ENCODE measurements around the gene TTC39A.
A peak's percentile ranks its signal among the peaks of the same experiment; 100 is the strongest.

The TTC39A gene

DNA sequence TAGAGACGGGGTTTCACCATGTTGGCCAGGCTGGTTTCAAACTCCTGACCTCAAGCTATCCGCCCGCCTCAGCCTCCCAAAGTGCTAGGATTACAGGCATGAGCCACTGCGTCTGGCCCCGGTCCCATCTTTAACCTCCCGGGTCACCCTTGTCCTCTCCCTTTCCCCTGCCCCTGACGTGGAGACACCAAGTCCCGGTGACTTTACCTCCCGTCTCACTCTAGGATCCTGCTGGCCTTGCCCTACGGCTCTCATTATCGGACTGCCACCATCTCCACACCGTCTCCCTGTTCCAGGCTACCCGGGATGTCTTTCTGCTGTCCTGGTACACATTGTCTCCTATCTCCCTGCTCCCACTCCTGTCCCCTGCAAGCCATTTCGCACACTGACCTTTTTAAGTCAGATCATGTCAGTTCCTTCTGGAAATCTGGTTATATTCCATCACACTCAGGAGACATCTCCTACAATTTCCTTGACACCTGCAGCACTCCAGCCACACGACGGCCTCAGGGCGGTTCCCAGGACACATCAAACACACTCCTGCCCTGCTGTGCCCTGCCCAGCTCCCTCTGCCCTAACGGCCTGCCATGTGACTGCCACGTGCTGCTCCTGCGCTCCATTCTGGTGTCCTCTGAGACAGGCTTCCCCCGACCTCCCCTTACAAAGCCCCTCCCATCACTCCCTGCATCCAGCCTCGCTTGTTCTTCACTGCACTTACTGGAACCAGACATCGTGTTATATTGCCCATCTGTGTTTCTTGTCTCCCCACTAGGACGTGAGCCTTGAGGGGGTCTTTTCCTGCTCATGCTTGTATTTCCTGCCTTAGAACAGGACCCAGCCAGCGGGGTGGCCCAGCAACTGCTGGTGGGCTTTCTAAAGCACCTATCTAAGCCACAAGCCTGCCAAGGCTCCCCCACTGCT is 32.7 kb downstream of the TTC39A start:
- DNase-seq (ENCODE audit: low read depth) = no peak

DNA sequence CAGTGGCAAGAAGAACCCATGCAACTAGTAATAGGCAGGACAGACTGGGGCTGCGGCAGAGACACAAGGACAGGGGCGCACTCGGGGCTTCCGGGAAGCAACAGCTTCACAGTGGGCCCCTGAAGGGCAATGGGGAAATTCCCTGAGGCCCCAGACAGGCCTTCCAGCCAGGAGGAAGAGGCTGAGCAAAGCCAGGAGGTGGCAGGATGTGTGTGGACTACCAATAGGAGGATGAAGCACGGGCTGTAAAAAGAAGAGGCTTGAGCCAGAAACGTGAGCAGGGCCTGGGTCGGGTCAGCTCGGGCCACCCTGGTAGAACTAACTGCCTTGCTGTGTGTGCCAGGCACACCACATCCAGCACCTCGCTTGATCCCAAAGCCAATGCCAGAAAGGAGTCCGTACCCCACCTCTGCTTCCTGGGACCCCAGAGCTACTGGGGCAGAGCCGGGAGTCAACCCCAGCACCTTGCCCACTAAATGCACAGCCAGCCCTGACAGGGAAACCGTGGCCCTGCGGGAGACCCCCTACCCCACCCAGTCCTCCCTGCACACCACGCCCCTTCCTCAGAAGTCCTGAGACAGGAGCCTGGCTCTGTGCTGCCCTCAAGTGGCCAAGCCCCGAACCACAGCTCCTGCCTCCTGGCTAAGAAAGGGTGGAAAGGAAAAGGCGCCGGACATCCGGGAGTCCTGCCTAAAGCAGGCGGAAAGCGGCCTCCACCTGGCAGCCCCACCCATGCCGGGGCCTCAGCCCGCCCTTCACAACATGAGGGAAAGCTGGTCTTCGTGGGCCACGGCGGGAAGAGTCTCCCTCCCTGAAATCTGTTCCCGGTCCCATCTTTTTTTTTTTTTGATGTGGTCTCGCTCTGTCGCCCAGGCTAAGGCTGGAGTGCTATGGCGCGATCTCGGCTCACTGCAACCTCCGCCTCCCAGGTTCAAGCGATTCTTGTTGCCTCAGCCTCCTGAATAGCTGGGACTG is 33.7 kb downstream of the TTC39A start:
- peak; percentile 62 for DNase-seq (ENCODE audit: low read depth)

DNA sequence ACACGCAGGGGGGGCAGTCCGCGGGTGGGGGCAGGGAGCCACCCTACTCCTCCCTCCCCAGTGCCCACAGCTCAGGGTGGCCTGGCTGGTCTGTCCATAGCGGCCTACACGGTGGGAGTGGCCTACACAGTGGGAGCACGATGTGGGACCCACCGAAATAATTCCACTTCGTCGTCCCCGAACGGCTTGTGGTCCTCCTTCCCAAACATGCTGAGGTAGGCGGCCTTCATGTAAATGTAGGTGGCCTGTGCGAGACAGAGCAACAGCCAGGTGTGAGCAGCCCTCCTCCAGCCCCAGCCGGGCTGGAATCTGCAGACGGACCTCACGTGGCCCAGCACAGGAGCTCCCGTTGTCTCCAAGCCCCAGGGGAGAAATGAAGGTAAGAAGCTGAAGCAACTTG is 34.4 kb downstream of the TTC39A start:
- DNase-seq (ENCODE audit: low read depth) = no peak

DNA sequence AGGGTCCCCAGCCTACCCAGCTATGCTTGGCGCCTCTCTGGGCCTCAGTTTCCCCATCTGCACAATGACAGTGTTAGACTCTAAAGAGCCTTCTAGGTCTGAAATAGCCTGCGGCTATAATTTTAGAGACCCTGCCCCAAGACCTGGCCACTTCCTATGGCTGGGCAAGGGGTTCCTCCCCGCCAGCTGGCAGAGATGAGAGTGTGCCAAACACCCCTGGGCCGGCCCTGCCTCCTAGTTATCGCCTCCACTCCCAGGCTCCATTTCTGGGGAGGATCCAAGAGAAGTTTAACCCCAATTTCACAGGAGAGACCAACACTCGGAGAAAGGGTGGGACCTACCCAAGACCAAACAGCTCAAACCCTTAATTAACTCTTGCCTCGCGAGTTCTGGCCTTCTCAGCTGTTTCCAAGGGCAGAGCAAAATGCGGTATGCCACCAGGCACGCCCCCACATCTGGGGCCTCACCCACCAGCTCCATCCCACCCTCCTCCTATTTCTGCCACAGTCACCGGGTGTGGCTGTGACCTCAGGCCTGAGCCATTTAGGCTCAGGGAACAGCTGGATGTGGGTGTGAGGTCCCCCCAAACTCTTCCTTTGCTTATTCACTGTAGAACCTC is 35.7 kb downstream of the TTC39A start:
- no peak for DNase-seq (ENCODE audit: low read depth)

DNA sequence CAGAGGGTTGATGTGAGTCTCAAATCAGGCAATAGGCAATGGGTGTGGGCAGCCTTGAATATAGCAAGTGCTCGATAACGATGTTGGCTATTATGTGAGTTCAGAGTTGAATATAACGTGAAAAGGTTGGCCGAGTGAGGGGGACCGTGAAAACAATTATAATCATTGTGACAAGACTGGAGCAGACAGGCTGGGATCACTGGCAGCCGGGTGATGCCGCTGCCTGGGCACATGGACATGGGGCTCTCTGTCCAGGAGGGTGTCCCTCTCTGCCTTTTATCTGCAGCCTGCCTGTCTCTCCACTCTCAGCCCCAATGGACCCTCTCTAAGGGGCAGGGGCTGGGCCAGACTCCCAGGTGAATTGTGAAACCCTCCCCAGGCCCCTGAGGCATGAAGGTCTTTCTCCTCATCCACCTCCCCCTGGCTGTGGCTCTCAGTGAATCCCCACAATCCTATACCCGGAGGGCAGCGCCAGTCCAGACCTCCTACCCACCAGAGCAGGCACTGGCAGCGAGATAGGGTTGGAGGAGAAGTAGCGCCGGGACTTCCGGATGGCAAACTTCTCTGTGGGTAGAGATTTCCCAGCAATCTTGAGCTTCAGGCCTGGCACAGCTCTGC is 36.4 kb downstream of the TTC39A start:
- DNase-seq (ENCODE audit: low read depth) = no peak

DNA sequence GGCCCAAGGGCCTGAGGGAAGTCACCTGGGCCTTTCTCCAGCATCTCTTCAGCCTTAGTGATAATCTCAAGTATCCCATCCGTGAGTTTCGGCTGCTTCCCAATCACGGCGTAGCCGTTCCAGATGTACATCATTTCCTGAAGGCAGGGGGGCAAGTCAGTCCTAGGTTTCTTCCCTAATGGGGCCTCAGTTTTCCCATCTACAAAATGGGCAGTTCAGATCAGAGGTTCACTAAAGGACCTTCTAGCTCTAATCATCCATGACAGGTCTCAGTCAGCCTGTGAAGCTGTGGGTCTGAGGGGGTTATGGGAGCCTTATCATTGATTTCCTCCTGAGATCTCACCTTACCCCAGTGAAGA is 39.9 kb downstream of the TTC39A start:
- DNase-seq (ENCODE audit: low read depth) = no peak

DNA sequence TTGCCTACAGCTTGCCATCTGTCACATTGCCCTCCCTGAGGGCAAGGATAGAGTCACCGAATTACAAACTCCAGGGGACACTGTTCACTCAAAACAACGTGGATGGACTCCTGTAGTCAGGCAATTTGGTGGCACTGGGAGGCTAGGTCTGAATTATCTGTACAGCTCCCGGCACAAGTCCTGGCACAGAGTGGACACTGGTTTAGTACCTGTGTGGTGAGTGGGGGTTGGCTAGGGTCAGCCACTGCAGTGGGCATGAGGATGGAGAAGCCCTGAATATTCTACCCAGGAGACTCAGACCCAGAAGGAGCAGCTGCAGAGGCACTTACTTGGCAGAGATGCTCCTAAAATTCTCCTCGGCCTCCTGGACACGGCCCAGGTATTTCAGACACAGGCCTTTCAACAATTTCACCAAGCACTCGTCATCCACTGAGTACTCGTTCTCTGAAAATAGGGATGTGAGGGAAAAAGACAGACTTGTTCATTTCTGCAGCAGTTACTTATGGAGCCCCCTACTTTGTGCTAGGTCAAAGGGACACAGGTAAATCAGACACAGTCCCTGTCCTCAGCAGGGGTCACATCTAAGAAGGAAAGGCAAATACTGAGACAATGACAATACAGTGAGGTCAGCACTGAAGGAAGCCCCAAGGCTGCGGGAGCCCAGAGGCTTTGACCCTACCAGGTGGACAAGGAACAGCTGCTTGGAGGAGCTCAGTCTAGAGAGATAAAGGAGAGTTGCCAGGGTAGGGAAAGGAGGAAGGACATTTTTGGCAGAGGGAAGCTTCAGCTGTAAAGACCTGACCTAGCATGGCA is 40.5 kb downstream of the TTC39A start:
- DNase-seq (ENCODE audit: low read depth) = no peak

DNA sequence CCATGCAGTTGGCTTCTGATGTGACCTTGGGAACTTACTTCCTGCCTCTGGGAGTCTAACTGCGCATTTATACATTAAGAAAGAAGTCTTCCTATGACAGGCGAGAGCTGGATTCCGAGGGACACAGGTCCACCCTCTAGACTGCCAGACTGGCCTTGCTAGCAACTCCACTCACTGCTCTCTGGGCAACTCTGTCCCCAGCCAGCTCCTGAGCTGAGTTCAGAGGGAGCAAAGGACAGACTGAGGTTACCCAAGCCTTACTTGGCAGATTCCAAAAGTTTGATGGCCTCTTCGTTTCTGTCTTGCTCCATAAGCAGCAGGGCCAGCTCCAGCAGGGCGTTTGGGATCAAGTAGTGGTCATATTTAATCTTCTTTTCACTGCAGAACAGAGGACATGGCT is 41.8 kb downstream of the TTC39A start:
- no peak for DNase-seq (ENCODE audit: low read depth)

DNA sequence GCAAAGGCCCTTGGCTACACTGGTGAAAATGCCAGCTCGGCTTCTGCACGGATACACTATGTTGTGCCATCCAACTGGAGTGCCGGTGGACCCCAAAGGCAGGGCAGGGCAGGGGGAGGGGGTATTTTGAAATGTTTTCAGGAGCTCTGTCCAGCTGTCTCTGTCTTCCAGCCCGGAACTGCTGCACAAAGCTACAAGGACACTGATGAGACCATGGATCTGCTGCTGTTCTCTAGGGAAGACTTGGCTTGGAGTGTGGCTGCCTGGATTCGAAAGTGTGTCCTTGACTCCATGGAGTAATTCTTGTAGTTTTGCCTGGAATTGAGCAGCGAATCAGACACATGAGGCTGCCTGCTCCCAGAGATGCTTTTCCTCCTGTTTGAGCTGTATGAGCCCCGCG is 42.4 kb downstream of the TTC39A start:
- no peak for DNase-seq (ENCODE audit: low read depth)

DNA sequence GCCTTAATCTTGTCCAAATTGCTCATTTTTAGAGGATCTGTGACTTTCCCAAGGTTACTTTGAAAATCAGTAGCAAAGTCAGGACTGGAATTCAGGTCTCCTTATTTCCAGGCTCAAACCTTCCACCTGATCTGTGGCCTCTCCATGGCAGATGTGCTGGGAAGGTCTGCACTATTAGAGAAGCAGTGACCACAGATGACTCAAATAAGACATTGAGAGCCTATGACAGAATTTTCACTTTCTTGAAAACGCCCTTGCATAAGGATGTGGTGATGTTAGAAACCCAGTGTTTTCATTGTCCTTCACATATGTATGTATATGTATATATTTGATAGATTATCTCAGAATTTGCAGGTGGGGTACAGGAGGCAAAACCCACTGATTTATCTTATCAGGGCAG is 45.3 kb downstream of the TTC39A start:
- no peak for DNase-seq (ENCODE audit: low read depth)

DNA sequence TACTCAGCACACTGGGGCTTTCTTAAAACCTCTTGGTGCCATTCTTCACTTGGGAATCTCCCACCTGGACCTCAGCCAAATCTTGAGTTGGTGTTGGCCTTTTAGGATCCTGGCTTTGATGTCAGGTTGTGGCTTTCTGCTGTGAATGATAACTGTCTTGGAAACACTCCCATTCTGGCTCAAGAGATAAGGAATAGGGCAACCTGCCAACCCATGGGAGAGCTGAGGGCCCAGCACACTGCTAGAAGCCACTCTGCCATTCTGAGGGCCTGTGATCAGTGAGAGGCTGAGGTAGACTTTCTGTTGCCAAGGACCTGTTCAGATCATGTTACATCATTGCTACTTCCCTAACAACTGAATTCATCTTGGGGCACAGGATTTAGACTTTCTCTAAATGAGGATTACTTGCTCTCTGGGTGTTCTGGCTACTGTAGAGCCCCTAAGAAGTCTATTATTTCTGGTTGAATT is 45.8 kb downstream of the TTC39A start:
- DNase-seq (ENCODE audit: low read depth) = no peak

DNA sequence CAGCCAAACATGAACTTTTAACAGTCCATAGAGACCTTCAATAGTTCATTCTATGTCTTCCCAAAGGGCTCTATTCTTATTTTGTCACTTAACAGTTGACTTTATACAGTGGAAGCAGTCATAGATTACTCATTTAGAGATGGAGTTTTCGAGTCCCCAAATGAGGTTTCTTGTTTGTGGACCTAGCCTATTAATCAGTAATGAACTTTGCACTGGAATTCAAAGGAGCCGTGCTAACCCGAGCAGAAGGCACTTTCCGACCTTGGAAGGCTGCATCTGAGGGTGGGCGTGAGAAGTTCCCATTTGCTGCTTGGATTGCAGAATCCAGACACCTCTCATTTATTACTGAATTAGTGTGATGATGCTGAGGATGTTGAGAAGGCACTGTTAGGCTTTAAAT is 46.4 kb downstream of the TTC39A start:
- DNase-seq (ENCODE audit: low read depth) = no peak

DNA sequence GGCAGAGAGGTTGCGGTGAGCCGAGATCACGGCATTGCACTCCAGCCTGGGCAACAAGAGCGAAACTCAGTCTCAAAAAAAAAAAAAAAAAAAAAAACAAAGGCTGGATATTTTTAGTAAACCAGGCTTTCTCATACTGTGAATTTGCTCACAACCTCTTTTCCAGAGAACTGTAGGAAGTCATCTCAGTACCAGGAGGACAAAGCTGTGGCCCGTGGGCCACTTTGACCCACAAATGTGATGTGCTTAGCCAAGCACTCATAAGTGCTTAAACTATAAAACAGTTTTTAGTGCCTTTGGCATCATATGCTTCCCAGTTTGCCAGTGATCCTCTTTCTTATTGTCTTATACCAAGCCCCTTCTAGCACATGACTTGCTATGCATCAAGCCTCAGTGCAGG is 47.8 kb downstream of the TTC39A start:
- no peak for DNase-seq (ENCODE audit: low read depth)

DNA sequence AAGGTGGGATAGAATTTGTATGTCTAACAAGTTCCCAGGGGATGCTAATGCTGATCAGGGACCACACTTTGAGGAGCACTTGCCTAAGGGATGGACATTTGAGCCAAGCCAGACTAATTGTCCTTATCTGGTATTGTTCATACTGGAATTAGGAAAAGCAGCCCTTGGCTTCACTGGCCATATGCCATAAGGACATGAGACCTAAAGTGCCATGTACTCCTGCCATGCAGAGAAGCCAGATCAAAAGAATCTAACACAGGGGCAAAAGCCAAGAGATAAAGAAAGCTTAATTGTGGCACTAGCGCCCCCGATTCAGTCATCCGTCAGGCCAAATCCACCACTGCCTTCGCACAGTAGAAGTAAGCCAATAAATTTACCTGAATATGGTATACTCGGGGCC is 48.6 kb downstream of the TTC39A start:
- DNase-seq (ENCODE audit: low read depth) = no peak

DNA sequence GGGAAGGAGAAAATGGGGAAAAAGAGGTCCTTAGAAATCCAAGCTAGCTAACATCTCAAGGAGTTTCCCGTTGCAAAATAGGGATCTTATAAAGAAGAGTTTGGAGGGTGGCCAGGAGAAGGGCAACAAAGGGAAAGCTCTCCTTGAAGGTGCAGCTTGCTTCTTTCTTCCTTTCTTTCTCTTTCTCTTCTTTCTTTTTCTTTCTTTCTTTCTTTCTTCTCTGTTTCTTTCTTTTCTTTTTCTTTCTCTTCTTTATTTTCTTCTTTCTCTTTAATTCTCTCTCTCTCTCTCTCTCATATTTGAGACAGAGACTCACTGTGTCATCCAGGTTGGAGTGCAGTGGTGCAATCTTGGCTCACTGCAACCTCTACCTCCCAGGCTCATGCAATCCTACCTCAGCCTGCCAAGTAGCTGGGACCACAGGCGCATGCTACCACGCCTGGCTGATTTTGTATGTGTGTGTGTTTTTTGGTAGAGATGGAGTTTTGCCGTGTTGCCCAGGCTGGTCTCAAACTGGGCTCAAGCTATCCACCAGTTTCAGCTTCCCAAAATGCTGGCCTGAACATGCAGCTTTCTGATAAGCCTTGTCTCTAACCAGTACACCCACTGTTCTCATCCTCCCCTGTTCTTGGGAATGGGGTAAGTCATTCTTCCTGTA is 49.9 kb downstream of the TTC39A start:
- DNase-seq (ENCODE audit: low read depth) = no peak

DNA sequence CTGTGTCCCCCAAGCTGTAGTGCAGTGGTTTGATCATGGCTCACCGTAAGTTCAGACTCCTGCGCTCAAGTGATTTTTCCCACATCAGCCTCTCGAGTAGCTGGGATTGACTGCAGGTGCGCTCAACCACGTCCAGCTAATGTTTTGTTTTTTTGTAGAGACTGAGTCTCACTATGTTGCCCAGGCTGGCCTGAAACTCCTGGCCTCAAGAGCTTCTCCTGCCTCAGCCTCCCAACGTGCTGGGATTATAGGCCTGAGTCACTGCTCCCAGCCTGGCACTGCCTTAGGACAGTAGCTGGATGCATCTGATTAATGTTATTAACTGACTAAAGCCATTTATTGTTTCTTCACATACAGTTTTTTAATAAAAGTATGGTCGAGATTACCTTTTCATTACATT is 54.1 kb downstream of the TTC39A start:
- no peak for DNase-seq (ENCODE audit: low read depth)

DNA sequence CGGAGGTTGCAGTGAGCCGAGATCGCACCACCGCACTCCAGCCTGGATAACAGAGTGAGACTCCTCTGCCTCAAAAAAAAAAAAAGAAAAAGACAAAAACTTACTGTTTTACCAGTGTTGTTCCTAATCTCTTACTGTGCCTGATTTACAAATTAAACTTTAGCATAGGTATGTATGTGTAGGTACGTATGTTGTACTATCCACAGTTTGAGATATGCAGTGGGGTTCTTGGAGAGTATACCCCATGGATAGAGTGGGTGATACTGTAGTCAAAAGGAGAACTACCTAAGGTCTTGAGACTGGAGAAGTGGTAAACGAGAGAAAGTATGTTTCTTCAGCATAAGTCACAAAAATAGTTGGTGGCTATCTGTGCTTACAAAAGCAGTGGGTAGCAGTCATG is 55.7 kb downstream of the TTC39A start:
- no peak for DNase-seq (ENCODE audit: low read depth)

DNA sequence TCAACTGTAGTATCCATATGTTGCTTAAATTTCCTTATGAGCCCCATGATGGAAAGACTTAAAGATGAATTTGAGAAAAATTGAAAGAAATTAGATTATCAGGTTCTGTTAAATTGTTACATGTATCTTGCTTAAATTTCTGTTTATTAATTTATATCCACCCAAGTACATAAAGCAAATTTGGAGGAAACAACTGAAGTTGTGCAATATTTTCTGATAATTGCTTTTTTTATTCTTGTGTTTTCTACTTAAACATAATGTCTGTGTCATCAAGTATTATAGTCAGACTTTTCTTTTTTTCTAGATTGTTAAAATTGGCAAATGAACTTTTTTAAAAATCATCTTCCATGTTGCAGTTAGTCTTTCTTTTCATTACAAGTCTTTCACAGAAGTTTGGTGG is 57.4 kb downstream of the TTC39A start:
- DNase-seq (ENCODE audit: low read depth) = no peak

DNA sequence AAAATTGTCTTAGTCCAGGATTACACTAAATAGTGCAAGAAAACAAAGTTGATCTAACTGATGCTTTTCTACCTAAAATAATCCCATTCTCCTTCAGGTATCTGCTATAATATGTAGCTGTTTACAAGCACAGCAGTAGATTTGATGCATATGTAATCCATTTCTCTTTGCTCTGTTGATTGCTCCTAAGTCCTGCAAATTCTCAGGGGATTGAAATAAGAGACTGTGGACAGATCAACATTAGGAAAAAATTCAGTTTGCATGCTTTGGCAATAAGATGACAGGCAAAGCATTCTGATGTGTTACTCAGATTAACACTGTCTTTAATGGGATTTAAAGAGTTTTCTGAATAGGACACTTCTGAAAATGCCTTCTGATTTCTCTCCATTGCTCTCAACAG is 59.6 kb downstream of the TTC39A start:
- DNase-seq (ENCODE audit: low read depth) = no peak

DNA sequence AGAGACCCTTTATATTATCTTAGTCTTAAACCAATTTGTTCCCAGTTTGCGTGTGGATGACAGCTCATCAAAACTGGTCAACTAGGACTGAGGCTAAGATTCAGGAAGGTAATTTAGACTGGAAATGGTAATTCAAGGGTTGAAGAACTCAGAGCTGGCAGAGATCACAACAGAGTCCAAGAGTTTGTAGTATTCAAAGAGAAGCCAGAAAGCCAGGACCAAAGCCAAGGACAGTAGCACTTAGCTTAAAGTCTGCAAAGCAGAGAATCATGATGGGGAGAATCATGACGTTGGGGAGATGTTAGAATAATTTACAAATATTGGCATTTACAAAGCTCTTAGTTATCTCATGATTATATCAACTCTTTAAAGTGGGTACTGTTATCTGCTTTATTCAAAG is 61.7 kb downstream of the TTC39A start:
- no peak for DNase-seq (ENCODE audit: low read depth)

DNA sequence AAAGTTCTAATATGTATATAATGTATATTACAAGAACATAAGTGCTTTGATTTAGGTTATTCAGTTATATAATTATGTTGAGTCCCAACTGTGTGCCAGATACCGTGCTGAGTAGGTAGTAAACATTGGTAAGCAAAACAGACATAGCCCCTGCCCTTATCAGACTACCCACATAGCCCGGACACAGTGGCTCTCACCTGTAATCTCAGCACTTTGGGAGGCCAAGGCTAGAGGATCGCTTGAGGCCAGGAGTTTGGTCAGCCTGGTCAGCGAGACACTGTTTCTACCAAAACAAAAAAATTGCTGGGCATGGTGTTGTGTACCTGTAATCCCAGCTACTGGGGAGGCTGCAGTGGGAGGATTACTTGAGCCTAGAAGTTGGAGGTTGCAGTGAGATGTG is 63.6 kb downstream of the TTC39A start:
- no peak for DNase-seq (ENCODE audit: low read depth)
